ENCODE data around the gene HNRNPUL2.

DNA sequence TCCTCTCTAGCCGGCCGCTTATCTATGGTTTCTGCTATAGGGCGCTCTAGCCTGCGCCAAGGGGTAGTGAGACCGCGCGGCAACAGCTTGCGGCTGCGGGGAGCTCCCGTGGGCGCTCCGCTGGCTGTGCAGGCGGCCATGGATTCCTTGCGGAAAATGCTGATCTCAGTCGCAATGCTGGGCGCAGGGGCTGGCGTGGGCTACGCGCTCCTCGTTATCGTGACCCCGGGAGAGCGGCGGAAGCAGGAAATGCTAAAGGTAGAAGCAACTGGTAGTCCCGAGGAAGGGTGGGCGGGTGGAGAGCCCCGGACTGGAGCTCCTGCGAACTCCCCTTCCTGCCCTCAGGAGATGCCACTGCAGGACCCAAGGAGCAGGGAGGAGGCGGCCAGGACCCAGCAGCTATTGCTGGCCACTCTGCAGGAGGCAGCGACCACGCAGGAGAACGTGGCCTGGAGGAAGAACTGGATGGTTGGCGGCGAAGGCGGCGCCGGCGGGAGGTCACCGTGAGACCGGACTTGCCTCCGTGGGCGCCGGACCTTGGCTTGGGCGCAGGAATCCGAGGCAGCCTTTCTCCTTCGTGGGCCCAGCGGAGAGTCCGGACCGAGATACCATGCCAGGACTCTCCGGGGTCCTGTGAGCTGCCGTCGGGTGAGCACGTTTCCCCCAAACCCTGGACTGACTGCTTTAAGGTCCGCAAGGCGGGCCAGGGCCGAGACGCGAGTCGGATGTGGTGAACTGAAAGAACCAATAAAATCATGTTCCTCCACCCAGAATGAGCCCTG lies 55.5 kb downstream of the HNRNPUL2 start, which contains the start of the genes LBHD1 and UQCC3:
- TF ChIP-seq, protein P1, sequence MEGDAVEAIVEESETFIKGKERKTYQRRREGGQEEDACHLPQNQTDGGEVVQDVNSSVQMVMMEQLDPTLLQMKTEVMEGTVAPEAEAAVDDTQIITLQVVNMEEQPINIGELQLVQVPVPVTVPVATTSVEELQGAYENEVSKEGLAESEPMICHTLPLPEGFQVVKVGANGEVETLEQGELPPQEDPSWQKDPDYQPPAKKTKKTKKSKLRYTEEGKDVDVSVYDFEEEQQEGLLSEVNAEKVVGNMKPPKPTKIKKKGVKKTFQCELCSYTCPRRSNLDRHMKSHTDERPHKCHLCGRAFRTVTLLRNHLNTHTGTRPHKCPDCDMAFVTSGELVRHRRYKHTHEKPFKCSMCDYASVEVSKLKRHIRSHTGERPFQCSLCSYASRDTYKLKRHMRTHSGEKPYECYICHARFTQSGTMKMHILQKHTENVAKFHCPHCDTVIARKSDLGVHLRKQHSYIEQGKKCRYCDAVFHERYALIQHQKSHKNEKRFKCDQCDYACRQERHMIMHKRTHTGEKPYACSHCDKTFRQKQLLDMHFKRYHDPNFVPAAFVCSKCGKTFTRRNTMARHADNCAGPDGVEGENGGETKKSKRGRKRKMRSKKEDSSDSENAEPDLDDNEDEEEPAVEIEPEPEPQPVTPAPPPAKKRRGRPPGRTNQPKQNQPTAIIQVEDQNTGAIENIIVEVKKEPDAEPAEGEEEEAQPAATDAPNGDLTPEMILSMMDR (IDR thresholded peaks at IDR 0.05; ENCODE audit: low read depth, low read length, poor library complexity, severe bottlenecking) = no peak
- no peak for TF ChIP-seq EZH2phosphoT487 (IDR thresholded peaks at IDR 0.05; ENCODE audit: borderline replicate concordance, low read length)
